Effector CD4-positive, alpha-beta T cell (primary cell): ENCODE measurements around the gene FBXO24.
"Not testable (repeated sequence)": the region's sequence is repeated elsewhere in the genome, so short reads cannot be mapped to it uniquely, and the experiment has no call there.

ENCODE experiments used
- DNase-seq: peaks from one replicate; pipeline ENCODE4 v3.0.0-alpha.2; 2020

The FBXO24 gene

GRCh38 chr7:100561491-100562194, 24.5 kb upstream of the FBXO24 start:
- no peak for DNase-seq

DNA sequence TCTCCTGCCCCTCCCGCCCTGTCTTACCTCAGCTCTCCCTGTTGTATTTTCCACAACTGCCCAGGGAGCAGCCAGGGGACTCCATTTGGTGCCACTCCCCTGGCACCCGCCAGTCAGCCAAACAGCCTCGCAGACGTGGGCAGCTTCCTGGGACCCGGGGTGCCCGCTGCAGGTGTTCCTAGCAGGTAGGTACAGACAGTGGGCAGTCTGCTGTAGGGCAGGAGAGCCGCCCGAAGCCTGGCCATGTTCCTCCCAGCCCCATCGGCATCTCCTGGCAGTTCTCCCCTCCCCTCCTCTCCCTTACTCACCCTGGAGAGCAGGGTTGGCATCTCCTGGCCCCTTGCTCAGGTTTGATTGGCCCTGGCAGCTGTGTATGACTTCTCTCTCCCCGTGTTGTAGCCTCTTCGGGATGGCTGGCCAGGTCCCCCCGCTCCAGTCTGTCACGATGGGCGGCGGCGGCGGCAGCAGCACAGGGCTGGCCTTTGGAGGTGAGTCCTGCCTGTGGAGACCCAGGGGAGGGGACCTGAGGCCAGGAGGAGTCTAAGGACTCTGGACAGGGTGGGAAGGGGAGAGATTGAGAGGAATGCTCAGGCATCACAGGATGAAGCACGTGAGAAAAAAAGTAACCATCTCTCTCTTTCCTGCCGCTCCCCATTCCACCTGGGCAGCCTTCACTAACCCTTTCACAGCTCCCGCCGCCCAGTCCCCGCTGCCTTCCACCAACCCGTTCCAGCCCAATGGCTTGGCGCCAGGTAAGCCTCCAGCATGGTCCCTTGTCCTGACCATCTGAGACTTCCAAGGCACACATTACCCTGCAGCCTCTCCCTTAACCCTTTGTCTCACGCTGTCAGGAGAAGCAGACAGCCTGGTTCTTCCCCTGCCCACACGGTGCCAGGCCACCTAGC, 23.7 kb upstream of the FBXO24 start:
- no peak for DNase-seq

- no peak for DNase-seq
These were observed 23.0 kb upstream of the FBXO24 start for GRCh38 chr7:100563100-100563564.

- peak; percentile 80 for DNase-seq
These were observed 22.2 kb upstream of the FBXO24 start for GRCh38 chr7:100563809-100564400.

- not testable (repeated sequence) for DNase-seq
These were observed 21.7 kb upstream of the FBXO24 start for GRCh38 chr7:100564405-100564804.

DNA sequence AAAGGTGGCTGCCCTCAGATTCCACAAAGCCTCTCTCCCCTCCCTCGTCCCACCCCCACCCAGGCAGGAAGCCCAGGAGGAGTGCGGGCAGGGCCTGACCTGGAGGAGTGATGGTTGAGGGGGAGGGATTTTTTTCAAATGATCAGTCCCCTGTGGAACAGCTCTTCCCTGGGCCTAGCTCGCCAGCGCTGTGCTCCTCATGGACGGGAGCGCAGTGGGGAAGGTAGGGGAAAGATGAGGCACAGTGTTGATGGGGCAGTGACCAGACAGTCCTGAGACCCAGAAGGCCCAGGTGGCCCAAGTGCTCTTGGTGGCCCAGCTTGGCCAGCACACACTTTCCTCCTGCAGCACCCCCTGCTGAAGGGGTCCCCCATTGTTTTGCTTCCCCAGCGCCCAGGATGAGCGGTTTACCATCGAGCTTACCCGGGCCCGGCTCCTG, 21.0 kb upstream of the FBXO24 start:
- DNase-seq, result no peak

DNA sequence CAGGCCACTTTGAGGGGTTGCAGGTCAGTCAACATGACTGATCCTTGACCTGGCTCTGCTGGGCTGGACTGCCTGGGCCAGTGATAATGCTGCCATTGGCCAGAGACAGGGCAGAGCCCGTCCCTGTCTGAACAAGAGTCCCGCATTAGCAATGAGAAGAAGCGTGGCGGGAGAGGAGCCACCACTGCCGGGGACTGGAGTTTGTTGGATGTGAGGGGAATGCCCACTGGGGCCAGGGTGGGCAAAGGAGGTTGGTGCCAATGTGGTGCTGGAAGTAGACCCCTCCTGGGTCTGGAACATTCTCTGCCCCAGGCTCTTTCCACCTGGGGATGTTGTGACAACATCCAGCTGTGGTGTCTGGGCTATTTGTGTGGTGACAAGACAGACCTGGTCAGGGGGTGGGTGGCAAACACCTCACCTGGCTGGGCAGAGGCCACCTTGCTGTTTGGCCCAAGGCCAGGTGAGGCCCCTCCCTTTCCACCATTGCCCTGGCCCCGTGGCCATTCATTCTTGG, 20.1 kb upstream of the FBXO24 start:
- no peak for DNase-seq

GRCh38 chr7:100567031-100567730, 18.9 kb upstream of the FBXO24 start:
- DNase-seq, result no peak

DNA sequence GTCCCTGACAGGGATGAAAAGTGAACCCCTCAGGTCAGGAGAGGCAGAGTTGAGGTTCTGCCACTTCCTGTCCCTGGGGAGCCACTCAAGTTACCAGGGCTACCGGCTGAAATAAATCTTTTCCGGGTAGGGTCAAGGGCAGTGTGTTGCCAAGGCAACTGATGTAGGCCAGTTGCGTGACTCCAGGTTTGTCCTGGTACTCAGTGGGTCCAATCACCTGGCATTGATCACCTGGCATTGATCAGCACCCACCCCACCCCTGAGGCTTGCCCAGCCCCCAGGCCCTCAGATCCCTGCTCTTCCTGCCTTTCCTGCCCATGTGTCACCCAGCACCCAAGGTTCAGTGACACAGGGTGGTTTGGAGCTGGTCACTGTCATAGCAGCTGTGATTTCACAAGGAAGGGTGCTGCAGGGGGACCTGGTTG, 18.4 kb upstream of the FBXO24 start:
- no peak for DNase-seq

DNA sequence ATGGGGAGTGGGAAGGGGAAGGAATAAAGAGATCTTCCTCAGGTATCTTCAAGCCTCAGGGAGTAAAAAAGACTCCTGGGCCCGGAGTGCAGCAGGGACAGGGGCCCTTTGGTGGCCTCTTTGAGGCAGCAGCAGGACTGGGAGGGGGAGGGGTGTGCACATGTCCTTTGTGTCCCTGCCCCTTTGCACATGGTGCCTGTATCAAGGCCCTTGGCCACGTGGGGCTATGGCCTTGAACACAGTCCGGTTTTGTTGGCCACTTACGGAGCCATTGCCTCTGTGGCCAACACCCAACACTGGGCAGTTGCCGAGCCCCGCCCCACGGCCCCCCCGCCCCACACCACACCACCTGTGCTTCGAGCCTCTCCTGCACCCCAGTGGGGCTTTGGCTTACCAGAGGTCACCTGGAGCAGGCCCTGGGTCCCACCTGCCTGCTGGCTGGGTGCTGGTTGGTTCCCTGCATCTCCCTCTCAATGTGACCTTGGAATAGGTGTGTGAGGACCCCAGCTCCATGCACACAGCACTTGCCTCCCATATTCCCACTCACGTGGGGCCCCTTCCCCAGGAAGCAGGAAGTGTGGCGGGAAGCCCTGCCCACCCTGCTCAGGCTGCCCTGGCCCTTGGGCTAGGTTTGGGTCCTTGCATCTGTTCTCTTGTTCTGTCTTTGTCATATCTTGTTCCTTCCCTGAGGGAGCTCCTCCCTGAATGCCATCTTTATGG, 17.8 kb upstream of the FBXO24 start:
- DNase-seq, result no peak

- peak; percentile 41 for DNase-seq
These were observed 17.0 kb upstream of the FBXO24 start for GRCh38 chr7:100568896-100569844.

GRCh38 chr7:100570954-100571828, 14.9 kb upstream of the FBXO24 start:
- DNase-seq, result no peak

- no peak for DNase-seq
These were observed 14.4 kb upstream of the FBXO24 start for GRCh38 chr7:100571829-100572116.

DNA sequence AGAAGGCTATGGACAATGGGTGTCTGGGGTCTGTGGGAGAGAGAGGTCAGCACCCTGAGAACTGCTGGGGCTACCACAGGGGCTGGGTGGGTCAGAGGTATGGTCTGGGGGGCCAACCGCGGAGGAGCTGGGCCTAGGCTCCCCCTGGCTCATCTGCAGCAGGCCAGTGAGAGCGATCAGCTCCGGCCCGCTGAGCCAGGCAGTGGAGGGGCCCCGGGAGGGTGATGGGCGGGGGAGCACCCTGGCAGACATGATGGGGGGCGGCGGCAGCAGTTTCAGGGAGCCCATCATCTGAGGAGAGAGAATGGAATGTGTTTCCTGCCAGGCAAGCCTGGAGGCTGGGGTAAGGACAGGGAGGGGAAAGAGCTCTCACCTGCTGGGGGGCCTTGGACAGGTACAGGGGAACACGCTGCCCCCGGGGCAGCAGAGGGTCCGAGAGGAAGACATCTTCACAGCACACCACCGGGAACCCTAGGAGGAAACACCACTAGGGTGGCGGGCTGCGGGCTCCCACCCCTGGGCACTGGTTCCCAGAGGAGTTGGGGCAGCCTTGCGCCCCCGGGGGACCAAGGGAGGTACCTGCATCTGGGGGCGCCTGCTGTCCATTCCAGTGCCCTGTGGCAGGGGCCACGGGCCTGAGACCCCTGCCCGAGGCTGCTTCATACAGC, 13.7 kb upstream of the FBXO24 start:
- DNase-seq, result no peak

DNA sequence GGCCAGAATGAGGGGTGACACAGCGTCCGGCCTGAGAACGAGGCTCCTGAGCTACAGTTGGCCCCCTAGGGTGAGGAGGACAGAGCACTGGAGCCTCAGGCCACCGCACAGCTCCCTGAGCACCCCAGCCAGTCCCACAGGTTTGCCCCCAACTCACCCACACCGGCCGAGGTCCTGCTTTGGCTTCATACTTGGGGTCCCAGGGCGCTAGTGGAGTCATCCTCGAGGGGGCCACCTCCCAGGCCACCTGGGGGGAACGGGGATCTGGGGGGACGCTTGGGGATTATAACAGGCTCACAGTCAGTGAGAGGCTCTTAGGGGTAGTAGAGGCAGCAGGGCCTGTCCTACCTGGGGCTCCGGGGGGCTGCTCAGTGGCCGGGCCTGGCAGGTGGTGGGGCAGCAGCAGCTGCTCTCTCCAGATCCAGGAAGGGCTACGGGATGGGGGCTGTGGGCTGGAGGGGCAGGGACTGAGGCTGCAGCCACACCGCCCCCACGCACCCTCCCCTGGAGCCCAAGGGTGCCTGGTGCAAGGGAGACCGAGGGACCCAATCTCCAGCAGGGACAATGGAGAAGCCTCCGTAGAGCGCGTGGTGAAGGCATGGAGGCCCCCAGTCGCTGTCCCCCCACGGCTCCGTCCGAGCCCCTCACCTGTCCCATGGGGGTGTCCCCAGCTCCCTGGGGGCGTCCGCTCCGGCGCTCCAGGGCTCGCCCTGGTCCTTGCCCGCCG, 13.0 kb upstream of the FBXO24 start:
- no peak for DNase-seq

DNA sequence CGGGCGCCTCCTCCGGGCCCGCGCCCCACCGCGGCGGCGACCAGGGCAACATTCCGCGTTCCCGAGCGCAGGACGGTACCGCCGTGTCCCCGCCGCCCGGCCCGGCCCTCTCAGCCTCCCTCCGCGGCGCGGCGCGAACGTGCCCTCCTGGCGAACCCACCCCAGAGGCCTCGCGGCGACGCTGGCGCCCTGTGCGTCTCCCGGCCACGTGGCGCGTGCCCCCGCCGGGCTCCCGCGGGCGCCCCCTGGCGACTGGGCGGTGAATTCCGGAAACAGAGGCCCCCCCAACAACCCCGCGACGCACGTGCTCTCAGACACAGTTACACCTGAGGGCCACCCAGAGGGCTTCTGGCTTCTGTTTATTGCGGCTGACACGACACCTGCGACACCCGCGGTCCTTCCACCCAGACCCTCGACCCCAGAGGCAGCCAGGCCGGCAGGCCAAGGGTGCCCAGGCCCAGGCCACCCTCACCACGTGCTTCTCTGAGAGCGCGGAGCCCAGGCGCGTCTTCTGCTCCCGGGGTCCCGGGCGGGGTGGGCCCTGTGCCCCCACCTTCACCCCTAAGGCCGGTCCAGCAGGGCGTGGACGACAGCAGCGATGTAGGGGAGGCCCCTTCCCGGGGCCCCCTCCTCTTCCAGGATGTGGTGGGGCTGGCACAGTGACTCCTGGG, 12.3 kb upstream of the FBXO24 start, which contains the start of gene SAP25:
TSS of gene SAP25 (minus strand) at position 210 of the 671 bp plus-strand sequence. CDS start at position 52, 158 bp downstream.
- DNase-seq, result no peak

DNA sequence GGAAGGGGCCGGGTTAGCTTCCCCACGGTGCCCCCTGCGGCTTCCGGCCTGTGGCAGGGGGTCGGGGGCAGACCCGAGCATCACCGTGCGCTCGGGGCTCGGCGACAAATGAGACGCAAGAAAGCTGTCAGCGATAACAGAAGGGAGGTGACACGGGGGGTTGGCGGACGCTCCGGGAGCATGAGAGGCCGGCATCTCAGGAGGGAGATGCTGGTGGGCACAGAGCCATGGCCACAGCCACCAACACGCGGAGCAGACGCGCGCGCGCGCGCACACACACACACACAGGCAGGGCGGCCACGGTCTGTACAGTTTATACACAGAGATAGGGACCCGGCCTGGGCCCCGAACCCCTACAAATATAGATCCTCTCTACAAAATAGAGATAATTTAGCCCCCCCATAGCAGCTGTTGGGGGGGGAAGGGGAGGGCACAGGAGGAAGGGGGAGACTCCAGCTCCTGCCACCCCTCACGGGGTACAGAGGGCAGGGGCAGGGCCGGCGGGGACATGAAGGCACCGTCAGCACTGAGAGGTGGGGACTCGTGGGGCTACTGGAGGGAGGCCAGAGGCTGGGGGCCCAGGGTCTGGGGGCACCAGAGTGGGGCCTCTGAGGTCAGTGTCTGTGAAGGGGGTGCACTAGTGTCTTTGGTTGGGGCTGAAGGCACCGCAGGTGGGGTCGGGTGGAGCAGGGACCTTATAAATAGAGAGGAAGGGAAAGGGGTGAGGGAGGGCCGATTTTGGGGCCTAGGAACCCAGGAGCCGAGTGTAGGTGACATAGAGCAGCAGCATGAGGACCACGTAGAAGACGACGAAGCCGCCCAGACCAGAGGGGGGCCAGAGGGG, 11.5 kb upstream of the FBXO24 start:
- DNase-seq, result no peak
